Cardiac muscle cell (in vitro differentiated cells and primary cell): ENCODE measurements around the gene LANCL2. TPM values are rescaled to one million over a fixed set of nuclear protein-coding genes. Genes with fewer than 3 reads are reported as not detected.
A peak's percentile ranks its signal among the peaks of the same experiment; 100 is the strongest.

Source experiments
- DNase-seq, 2 donors: peaks; one replicate each; pipeline versions ENCODE4 v3.0.0 to v3.0.0-alpha.2; 2010 to 2017; ENCODE audit warnings: low read depth in 1 of 2, low spot score in 1 of 2
- H3K27ac ChIP-seq: fragments of 200-600 bp; sonication (generic); 2 replicates; pipeline ENCODE4 v1.5.1; 2016
- H3K27me3 ChIP-seq: fragments of 200-600 bp; sonication (generic); 2 replicates; pipeline ENCODE4 v1.6.0; 2016; ENCODE audit warnings: control low read depth
- H3K36me3 ChIP-seq: fragments of 200-600 bp; sonication (generic); 2 replicates; pipeline ENCODE4 v1.5.1; 2016; ENCODE audit warnings: control low read depth
- H3K4me1 ChIP-seq: fragments of 200-600 bp; sonication (generic); 2 replicates; pipeline ENCODE4 v1.8.1; 2017; ENCODE audit warnings: low read depth, mild to moderate bottlenecking, mixed run types
- H3K4me3 ChIP-seq: fragments of 200-600 bp; sonication (generic); 2 replicates; pipeline ENCODE4 v1.5.1; 2016; ENCODE audit warnings: mild to moderate bottlenecking
- H3K9me3 ChIP-seq: fragments of 200-600 bp; sonication (generic); 2 replicates; pipeline ENCODE4 v1.5.1; 2017; ENCODE audit warnings: low read depth, mild to moderate bottlenecking, control low read depth
- polyA plus RNA-seq: library from polyadenylated mRNA; unstranded; fragments of >200 nt; fragmentation: Nextera tagmentation; extraction: Ambion mirVana; gene quantifications from 2 replicates; pipeline ENCODE4 v1.2.1, GENCODE V29; 2016
- total RNA-seq: library from RNA; depleted of rRNA; stranded (reverse); fragments of >200 nt; gene quantifications from 2 replicates; pipeline ENCODE4 v1.2.3, GENCODE V29; 2016
- TF ChIP-seq, protein P1 (sequence below): IDR thresholded peaks from 2 replicates; pipeline ENCODE4 v1.5.1; 2012; ENCODE audit warnings: low read depth, mild to moderate bottlenecking, low read length

Gene LANCL2
- total and polyA plus RNA-seq, 2 experiments from 2014 or later: 13.8 to 18.8 TPM

DNA sequence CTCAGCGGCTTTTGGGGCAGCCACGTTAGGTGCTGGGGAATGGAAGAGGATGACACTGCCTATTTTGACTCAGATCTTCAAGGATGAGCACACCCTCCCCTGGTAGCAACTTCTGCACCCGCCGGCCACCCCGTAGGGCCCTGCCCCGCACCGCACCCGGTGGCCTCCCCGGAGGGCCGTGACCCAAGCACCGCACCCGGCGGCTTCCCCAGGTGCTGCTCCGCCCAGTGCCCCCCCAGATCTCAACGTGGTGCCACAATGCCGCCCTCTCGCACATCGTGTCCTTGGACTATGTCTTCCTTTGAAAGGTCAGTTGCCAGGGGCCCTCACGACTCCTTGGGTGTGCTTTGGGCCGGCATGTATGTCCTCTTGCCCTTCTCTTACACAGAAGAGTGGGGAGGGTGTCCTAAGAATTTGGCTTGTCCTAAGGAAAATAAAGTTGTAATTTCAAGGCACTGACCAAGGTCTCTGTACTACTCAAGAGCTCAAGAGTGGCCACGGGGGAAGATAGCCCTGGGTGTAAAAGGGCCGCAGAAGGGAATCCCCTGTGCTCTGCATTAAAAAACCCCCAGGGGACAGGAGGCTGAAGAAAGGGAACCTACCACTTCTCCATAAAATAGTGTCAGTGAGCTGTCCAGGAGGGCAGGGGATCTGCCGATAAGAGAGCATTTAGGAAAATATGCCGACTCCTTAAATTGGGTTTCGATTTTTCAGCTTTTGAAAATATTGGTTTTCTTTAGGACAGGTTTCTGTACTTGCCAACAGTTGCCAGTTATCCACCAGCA is 1.6 kb upstream of the LANCL2 start:
- no peak for DNase-seq
- TF ChIP-seq, protein P1, sequence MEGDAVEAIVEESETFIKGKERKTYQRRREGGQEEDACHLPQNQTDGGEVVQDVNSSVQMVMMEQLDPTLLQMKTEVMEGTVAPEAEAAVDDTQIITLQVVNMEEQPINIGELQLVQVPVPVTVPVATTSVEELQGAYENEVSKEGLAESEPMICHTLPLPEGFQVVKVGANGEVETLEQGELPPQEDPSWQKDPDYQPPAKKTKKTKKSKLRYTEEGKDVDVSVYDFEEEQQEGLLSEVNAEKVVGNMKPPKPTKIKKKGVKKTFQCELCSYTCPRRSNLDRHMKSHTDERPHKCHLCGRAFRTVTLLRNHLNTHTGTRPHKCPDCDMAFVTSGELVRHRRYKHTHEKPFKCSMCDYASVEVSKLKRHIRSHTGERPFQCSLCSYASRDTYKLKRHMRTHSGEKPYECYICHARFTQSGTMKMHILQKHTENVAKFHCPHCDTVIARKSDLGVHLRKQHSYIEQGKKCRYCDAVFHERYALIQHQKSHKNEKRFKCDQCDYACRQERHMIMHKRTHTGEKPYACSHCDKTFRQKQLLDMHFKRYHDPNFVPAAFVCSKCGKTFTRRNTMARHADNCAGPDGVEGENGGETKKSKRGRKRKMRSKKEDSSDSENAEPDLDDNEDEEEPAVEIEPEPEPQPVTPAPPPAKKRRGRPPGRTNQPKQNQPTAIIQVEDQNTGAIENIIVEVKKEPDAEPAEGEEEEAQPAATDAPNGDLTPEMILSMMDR: no peak
- Histone ChIP-seq H3K36me3 (no peaks in the 10 kb centered on the region), H3K9me3 (no peaks in the 10 kb centered on the region), H3K4me3 (no peak overlapping the region), H3K27ac (no peak overlapping the region), H3K27me3 (no peaks in the 10 kb centered on the region), H3K4me1 (peaks cover 9% of the 10 kb centered on the region)

DNA sequence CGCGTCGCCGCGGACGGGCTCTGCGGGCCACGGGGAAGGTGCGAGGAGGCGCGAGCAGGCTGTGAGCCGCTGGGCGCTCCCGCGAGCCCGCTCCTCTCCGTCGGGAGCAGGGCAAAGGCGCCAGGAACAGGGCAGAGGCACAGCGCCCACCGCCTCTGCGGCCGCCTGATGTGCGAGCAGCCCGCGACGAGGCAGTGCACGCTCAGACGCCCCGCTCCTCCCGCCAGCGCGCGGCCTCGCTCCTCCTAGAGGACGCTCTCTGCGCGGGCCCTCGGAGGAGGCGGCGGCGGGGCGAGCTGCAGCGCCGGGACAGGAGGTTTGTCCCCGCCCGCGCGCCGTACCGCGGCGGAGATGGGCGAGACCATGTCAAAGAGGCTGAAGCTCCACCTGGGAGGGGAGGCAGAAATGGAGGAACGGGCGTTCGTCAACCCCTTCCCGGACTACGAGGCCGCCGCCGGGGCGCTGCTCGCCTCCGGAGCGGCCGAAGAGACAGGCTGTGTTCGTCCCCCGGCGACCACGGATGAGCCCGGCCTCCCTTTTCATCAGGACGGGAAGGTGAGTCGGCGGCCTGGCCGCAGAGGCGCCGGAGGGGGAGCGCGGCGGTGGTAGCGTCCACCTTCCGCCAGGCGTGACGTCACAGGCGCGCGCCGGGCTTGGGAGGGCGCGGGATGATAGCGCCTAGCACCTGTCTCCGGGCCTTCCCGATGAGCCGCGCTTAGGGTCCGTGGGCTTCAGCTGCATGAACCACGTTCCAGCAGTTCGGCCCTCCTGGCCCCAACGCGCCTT is 731 bp downstream of the LANCL2 start:
- DNase-seq: peak; percentile 94 to 99
- Histone ChIP-seq H3K9me3 (no peaks in the 10 kb centered on the region), H3K4me1 (peaks cover 9% of the 10 kb centered on the region), H3K4me3 (peak overlapping the region; percentile 83), H3K27ac (peak overlapping the region; percentile 99), H3K36me3 (no peaks in the 10 kb centered on the region), H3K27me3 (no peaks in the 10 kb centered on the region)
- TF ChIP-seq, protein P1: peak; percentile 40

DNA sequence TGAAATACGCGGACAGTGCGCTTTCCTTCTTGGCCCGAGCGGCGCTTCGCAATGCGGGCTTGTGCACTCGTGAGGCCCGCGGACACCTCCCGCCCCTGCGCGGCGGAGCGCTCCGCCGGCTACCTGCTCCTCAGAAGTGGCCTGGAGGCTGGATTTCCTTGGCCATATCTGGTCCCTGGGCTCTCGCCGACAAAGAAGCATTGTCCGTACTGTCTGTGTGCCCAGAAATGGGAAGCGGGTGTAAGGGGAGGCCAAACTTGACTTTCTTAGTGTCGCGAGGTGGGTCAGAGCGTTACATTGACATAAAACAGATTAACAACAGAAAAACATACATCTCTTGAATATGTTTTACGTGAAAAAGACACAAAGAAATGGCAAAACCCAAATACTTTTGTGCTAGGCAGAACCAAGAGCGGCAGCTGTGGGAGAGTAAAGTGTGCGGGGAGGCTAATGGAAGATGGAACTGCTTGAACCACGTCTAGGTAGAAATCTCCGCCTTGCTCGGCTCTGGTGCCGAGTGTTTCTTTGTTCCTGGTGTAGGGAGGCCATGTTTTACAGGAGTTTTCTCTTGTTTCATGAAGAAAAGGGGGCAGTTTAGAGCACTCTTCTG is 1.4 kb downstream of the LANCL2 start:
- DNase-seq: peak; percentile 18 to 43
- H3K9me3 ChIP-seq: no peaks in the 10 kb centered on the region
- TF ChIP-seq, protein P1: no peak
- peak overlapping the region; percentile 83 for H3K4me3 ChIP-seq
- H3K36me3 ChIP-seq: no peaks in the 10 kb centered on the region
- H3K27ac ChIP-seq: peak overlapping the region; percentile 99
- H3K27me3 ChIP-seq: no peaks in the 10 kb centered on the region
- peaks cover 9% of the 10 kb centered on the region for H3K4me1 ChIP-seq

DNA sequence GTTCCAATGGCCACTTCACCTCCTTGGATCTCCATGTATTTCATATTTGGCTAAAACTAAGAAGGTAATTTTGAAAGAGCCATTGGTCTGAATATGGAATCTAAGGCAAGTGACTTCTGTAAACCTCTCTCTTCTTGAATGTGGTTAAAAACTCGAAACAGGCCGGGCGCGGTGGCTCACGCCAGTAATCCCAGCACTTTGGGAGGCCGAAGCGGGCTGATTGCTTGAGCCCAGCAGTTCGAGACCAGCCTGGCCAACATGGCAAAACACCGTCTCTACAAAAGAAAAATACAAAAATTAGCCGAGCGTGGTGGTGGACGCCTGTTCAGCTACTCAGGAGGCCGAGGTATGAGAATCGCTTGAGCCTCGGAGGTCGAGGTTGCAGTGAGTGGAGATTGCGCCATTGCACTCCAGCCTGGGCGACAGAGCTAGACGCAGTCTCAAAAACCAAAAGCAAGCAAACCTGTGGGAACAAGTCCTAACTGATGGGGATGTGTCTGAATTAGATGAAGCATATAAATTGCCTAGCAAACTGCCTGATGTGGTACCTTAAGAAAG is 2.2 kb downstream of the LANCL2 start:
- Histone ChIP-seq H3K9me3 (no peaks in the 10 kb centered on the region), H3K4me3 (peak overlapping the region; percentile 83), H3K36me3 (no peaks in the 10 kb centered on the region), H3K27me3 (no peaks in the 10 kb centered on the region), H3K4me1 (peaks cover 9% of the 10 kb centered on the region), H3K27ac (peak overlapping the region; percentile 99)
- TF ChIP-seq, protein P1: no peak
- no peak for DNase-seq
